DMS79 treated with DMSO at 0.1 percent for 48 hours (cell line): ENCODE data around the gene DBT.
"Not testable (repeated sequence)": the region's sequence is repeated elsewhere in the genome, so short reads cannot be mapped to it uniquely, and the experiment has no call there.

ENCODE experiments used
- DNase-seq: peaks from one replicate; lab custom pipeline; 2025; lab: John Stamatoyannopoulos, UW

Gene DBT

GRCh38 chr1:100250807-100251206 lies 1.2 kb upstream of the DBT start:
- DNase-seq = no peak

GRCh38 chr1:100250264-100250663 lies 630 bp upstream of the DBT start:
- DNase-seq = no peak

GRCh38 chr1:100249155-100249536 lies 488 bp downstream of the DBT start:
- peak; percentile 20 for DNase-seq

DNA sequence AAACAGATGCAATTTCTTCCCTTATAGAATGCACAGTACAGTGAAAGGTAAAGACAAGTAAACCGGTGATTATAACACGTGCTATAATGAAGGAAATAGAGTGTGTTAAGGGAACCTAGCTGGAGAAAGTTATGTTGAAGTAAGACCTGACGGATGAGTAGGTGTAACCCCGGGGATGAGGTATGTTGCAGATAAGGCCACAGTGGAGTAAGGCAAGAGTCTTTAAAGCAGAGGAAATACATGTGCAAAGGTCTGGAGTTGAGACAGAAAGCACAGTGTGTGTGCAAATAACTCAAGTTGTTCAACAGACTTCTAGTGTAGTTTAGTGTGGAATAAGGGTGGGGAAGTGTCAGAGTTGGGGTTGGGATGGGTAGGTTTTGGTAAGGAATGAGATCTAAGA lies 2.9 kb downstream of the DBT start:
- no peak for DNase-seq

- no peak for DNase-seq
Measured at GRCh38 chr1:100240631-100241030, 9.0 kb downstream of the DBT start.

GRCh38 chr1:100239961-100240360 lies 9.7 kb downstream of the DBT start:
- no peak for DNase-seq

DNA sequence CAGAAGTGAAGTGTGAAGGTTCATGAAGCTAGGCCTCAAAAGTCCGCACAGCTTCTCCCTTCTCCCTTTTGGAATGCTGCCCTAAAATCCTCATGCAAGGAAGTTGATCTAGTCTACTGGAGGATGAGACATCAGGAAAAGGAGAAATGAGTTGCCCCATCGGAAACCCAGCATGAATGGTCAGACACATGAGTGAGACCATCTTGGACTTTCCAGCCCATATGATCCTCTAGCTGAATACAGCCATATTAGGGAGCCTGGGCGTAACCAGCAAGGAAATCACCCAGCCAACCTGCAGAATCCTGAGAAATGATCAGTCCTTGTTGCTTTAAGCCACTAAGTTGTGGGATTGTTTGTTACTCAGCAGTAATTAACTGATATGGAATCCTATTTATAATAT lies 12.5 kb downstream of the DBT start:
- DNase-seq = no peak

DNA sequence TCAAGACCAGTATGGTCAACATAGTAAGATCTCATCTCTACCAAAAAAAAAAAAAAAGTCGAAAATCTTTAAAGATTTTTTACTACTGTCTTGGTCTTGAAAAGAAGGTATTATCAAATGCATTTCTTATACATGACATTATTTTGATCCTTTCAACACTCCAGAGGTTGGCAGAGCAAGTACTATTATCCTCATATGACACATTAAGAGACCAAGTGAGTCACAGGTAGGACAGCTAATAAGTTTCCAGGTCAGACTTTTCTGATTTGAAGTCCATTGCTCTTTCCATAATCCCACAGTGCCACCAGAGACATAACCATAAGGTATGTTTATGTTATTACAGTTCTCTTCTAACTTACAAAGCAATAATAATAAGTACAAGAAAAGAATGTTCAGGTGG lies 15.2 kb downstream of the DBT start:
- no peak for DNase-seq

GRCh38 chr1:100233566-100233965 lies 16.1 kb downstream of the DBT start:
- not testable (repeated sequence) for DNase-seq

DNA sequence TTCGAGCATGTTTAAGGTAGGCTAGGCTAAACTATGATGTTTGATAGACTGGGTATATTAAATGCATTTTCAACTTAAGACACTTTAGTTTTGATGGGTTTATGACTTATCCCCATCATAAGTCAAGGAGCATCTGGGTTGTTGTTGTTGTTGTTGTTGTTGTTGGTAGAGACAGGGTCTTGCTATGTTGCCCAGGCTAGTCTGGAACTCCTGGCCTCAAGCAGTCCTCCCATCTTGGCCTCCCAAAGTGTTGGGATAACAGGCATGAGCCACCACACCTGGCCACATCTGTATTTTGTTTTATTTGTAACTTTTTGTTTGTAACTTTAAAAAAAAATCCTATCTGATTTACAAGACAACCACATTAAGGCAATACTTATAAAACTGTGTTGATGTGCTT lies 17.5 kb downstream of the DBT start:
- DNase-seq = no peak

- DNase-seq = no peak
Measured at GRCh38 chr1:100231721-100232120, 17.9 kb downstream of the DBT start.

- DNase-seq = no peak
Measured at GRCh38 chr1:100230765-100231164, 18.9 kb downstream of the DBT start.

DNA sequence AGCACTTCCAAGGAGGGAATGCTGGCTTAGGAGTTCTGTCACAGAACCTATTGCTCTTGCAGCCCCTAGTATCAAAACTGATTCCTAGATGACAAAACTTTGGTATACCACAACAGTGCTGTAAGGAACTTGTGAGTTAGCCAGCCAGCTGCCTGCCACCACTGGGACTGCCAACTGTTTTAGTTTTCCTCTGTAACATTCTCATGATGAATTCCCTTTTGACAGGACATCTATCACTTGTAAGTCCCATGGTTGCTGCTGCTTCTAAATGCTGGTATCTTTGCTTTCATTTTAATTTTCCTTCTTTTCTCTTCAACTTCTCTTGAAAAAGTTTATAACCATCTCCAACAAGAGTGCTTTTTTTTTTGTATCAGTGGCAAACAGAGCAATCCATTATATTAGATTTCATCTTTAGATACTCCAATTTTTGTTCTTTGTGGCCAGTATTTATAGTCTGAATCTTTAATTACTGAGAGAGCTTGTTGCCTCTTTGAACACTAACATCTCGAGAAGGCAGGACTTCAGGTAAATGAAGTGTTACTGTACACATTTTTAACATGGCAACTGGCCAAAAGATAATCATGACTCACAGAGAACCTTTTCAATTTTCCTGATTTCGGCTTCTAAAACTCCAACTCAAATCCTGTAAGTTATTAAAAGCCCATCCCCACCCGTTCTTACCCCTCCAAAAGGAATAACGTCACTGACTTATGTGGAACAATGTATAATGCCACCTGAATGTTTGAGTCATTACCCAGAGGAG lies 19.8 kb downstream of the DBT start:
- no peak for DNase-seq

- no peak for DNase-seq
Measured at GRCh38 chr1:100222428-100222827, 27.2 kb downstream of the DBT start.

DNA sequence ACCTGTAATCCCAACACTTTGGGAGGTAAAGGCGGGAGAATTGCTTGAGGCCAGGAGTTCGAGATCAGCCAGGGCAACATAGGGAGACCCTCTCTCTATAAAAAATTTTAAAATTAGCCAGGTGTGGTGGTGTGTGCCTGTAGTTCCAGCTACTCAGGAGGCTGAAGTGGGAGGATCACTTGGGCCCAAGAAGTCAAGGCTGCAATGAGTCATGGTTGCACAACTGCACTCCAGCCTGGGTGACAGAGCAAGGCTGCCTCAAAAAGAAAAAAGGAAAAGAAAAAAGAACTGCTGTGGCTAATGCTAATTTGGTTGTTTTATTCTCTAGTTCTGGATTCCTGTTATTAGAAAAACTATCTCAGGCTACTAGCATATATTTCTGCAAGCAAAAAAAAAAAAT lies 29.8 kb downstream of the DBT start:
- no peak for DNase-seq

- no peak for DNase-seq
Measured at GRCh38 chr1:100219457-100219856, 30.2 kb downstream of the DBT start.

DNA sequence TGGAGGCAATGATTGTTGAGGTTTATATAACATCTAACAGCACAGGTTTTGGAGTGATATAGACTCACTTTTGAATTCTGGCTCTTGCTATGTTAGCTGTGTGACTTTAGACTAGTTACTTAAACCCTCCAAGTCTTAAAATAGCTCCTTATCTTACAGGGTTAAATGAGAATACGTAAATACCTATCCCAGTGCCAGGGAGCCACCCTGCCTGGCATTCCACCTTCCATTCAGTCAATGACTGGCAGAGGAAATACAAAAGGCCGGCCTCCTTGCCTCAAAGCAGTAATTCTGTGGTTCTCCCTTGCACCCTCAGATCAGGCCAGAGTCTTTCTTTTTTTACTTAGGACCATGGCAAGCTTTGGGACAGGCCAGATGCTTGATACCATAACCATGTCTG lies 31.8 kb downstream of the DBT start:
- no peak for DNase-seq

- no peak for DNase-seq
Measured at GRCh38 chr1:100215101-100215500, 34.5 kb downstream of the DBT start.

DNA sequence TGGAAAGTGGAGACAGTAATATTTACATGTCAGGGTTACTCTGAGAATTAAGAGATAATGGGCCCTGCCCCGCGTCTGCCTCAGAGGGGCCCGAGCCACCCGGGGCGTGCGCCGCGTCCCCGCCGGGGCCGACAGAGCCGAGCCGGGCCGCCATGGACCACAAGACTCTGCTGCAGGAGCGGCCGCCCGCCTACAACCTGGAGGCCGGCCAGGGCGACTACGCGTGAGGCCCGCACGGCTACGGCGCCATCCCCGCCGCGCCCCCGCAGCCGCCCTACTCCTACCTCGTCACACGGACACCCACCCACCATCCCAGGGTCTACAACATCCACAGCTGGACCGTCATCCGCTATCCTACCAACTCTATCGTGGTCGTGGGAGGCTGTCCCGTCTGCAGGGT lies 36.5 kb downstream of the DBT start:
- no peak for DNase-seq

- DNase-seq = no peak
Measured at GRCh38 chr1:100206301-100206700, 43.3 kb downstream of the DBT start.

- not testable (repeated sequence) for DNase-seq
Measured at GRCh38 chr1:100205593-100205992, 44.0 kb downstream of the DBT start.

- DNase-seq = not testable (repeated sequence)
Measured at GRCh38 chr1:100205103-100205502, 44.5 kb downstream of the DBT start.

GRCh38 chr1:100202703-100203102 lies 46.9 kb downstream of the DBT start:
- not testable (repeated sequence) for DNase-seq

DNA sequence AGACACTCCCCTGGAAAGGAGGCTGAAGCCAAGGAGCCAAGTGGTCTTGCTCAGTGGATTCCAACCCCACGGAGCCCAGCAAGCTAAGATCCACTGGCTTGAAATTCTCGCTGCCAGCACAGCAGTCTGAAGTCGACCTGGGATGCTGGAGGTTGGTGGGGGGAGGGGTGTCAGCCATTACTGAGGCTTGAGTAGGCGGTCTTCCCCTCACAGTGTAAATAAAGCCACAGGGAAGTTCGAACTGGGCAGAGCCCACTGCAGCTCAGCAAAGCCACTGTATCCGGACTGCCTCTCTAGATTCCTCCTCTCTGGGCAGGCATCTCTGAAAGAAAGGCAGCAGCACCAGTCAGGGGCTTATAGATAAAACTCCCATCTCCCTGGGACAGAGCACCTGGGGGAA lies 49.6 kb downstream of the DBT start:
- not testable (repeated sequence) for DNase-seq
